Activated CD8-positive, alpha-beta T cell treated with anti-CD3 and anti-CD28 coated beads for 36 hours (primary cell): ENCODE data around the gene GALNT2. TPM values are rescaled to one million over a fixed set of nuclear protein-coding genes. Genes with fewer than 3 reads are reported as not detected.
A peak's percentile ranks its signal among the peaks of the same experiment; 100 is the strongest.

ENCODE experiments used
- ATAC-seq: fragments of 200-7000 bp; cut with Tn5 transposase; one replicate; pipeline ENCODE4 v1.10.0; 2021; ENCODE audit warnings: mild to moderate bottlenecking, moderate library complexity
- CTCF ChIA-PET: fragments of 350-600 bp; sonication (Branson Sonifier 250); formaldehyde crosslinking; loops from one replicate; lab custom pipeline; 2021; ENCODE audit warnings: antibody characterized with exemption; lab: Charles Lee
- POLR2A ChIA-PET: fragments of 350-600 bp; sonication (Branson Sonifier 250); formaldehyde crosslinking; loops from one replicate; lab custom pipeline; 2021; ENCODE audit warnings: antibody characterized with exemption; lab: Charles Lee
- DNase-seq: peaks from one replicate; pipeline ENCODE4 v3.0.0-alpha.2; 2020
- H3K27ac Mint-ChIP-seq: one replicate; pipeline ENCODE4 v1.8.0; 2021; ENCODE audit warnings: mild to moderate bottlenecking, mixed read lengths
- H3K27me3 Mint-ChIP-seq: one replicate; pipeline ENCODE4 v1.8.0; 2021; ENCODE audit warnings: mixed read lengths
- H3K36me3 Mint-ChIP-seq: one replicate; pipeline ENCODE4 v1.8.0; 2021; ENCODE audit warnings: low read depth, mixed read lengths
- H3K4me1 Mint-ChIP-seq: one replicate; pipeline ENCODE4 v1.8.0; 2021; ENCODE audit warnings: low read depth, mixed read lengths
- H3K4me3 Mint-ChIP-seq: one replicate; pipeline ENCODE4 v1.8.0; 2021; ENCODE audit warnings: mild to moderate bottlenecking, moderate library complexity, mixed read lengths
- H3K9me3 Mint-ChIP-seq: one replicate; pipeline ENCODE4 v1.8.0; 2021; ENCODE audit warnings: mixed read lengths
- CTCF ChIP-seq: fragments of 200-600 bp; IDR thresholded peaks from one replicate; pipeline ENCODE4 v1.8.0; 2022; ENCODE audit warnings: antibody characterized with exemption, mild to moderate bottlenecking
- intact Hi-C: fragments of 100-400 bp; cut with micrococcal nuclease; formaldehyde crosslinking; loops from one replicate; pipeline ENCODE4 v1.10.0; 2022
- total RNA-seq, 2 experiments: library from RNA; stranded (reverse); gene quantifications; one replicate each; pipeline ENCODE4 v1.2.3, GENCODE V29; 2021

GALNT2 gene
- total RNA-seq, 2 experiments from 2014 or later: 40.1 to 42.3 TPM

DNA sequence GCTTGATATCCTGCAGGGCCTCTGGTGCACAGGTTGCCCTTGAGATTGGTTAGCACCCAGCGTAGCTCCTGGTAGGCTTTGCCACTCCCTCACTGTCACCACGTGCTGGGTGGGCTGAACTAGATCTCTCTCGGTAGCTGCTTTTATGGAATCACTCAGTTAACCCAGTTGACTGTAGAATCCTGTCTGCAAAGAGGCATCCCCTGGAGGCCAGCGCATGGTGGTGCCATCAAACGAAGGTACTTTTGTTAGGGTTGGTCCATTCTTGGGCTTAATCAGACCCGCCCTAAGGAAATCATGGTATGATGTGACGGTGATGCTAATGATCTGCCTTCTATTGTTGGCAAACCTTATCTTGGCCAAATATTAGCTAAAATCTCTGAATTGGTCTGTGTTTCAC is 153.4 kb downstream of the GALNT2 start:
- ChIA-PET CTCF (interaction anchor here (1.3 to 3.2 kb wide), 3 partner anchors 10 to 559 kb away, joined by 4 to 13 read pairs (median 5); no protein-coding TSS in a partner anchor), POLR2A (interaction anchor here (1.7 kb wide), 1 partner anchor 9 kb away, joined by 4 read pairs; no protein-coding TSS in a partner anchor)
- no peak for DNase-seq
- intact Hi-C loops: no loop called here
- Mint-ChIP-seq H3K9me3 (no peaks in the 10 kb centered on the region), H3K4me3 (no peak overlapping the region), H3K27ac (no peak overlapping the region), H3K4me1 (peaks cover 19% of the 10 kb centered on the region), H3K36me3 (peaks cover 13% of the 10 kb centered on the region), H3K27me3 (no peaks in the 10 kb centered on the region)
- no peak for TF ChIP-seq CTCF
- no peak for ATAC-seq

- H3K27ac Mint-ChIP-seq: no peak overlapping the region
- H3K4me3 Mint-ChIP-seq: no peak overlapping the region
- POLR2A ChIA-PET: interaction anchor here (1.7 kb wide), 1 partner anchor 9 kb away, joined by 4 read pairs; no protein-coding TSS in a partner anchor
- TF ChIP-seq CTCF: no peak
- no peaks in the 10 kb centered on the region for H3K27me3 Mint-ChIP-seq
- no peaks in the 10 kb centered on the region for H3K9me3 Mint-ChIP-seq
- ATAC-seq (no peak), DNase-seq (no peak)
- H3K4me1 Mint-ChIP-seq: peaks cover 16% of the 10 kb centered on the region
- CTCF ChIA-PET: interaction anchor here (0.8 to 3.2 kb wide), 6 partner anchors 8 to 560 kb away, joined by 3 to 13 read pairs (median 4); no protein-coding TSS in a partner anchor
- peaks cover 13% of the 10 kb centered on the region for H3K36me3 Mint-ChIP-seq
- intact Hi-C loops: no loop called here
Measured at GRCh38 chr1:230220907-230221306, 153.9 kb downstream of the GALNT2 start.

DNA sequence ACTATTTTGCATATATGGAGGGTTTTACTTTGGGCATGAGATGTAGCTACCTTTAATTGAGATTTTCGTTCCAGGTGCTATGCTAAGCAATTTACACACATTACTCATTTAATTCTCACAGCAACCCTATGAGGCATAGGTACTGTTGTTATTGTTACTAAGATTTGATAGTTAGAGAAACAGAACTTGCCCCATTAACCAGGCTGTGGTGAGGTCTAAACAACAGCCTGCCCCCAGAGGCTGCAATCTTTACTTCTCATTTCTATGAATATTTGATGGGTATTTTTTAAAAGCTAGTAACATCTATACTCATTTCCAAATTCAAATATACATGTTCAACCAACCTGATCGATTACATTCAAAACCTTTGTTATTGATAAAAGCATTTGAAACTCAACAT is 155.6 kb downstream of the GALNT2 start:
- H3K4me1 Mint-ChIP-seq: peaks cover 15% of the 10 kb centered on the region
- H3K27ac Mint-ChIP-seq: no peak overlapping the region
- H3K36me3 Mint-ChIP-seq: peaks cover 8% of the 10 kb centered on the region
- no peaks in the 10 kb centered on the region for H3K9me3 Mint-ChIP-seq
- H3K27me3 Mint-ChIP-seq: no peaks in the 10 kb centered on the region
- ChIA-PET POLR2A (interaction anchor here (1.3 kb wide), 1 partner anchor 9 kb away, joined by 3 read pairs; no protein-coding TSS in a partner anchor), CTCF (interaction anchor here (1.2 kb wide), 1 partner anchor 157 kb away, joined by 3 read pairs; no protein-coding TSS in a partner anchor)
- no peak overlapping the region for H3K4me3 Mint-ChIP-seq
- no peak for DNase-seq
- ATAC-seq: peak; percentile 39
- intact Hi-C loops: no loop called here
- no peak for TF ChIP-seq CTCF

DNA sequence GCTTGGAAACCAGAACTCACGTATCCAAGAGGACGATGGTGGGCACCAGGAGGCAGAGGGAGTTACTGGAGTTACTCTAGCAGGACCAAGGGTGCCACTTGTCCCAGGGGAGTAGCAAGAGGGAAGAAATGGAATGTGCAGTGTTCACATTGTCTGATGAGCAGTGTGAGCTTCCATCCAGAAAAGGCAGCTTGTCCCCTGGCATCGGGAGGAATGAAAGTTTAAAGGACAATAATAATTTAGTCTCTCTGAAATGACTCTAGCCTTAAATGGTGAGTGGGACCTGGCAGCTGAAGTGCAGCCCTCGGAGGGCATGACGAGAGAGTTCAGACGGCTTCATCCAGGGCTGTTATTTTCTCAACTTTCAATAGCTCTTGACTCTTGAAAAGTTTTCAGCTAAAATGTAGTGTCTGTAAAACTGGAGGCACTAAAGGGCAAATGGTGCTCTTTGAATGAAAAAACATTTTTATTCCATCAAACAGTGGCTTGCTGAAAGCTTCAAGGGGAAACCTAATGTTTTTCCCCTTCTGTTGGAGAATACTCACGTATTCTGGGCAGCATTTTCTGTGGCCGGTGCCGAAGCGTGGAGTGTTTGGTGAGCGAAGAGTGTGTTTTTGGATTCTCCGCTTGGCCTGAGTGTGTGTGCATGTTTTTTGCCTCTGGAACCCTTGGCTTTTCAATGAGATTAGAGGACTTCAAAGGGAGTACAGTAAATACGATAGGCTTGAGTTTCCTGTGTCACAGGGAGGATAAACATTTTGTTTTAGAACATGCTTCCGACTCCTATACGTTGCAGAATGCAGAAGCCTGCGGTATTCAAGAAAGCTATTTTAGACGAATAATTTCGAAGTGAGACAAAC is 157.3 kb downstream of the GALNT2 start:
- Mint-ChIP-seq H3K27me3 (no peaks in the 10 kb centered on the region), H3K27ac (no peak overlapping the region), H3K9me3 (no peaks in the 10 kb centered on the region), H3K4me1 (peaks cover 15% of the 10 kb centered on the region), H3K4me3 (no peak overlapping the region), H3K36me3 (peaks cover 2% of the 10 kb centered on the region)
- intact Hi-C loops: no loop called here
- DNase-seq: no peak
- ATAC-seq: no peak
- ChIA-PET CTCF (interaction anchor here (0.7 to 1.4 kb wide), 4 partner anchors 9 to 24 kb away, joined by 3 to 9 read pairs (median 3); no protein-coding TSS in a partner anchor), POLR2A (interaction anchor here (1.1 kb wide), 1 partner anchor 27 kb away, joined by 3 read pairs; no protein-coding TSS in a partner anchor)
- TF ChIP-seq CTCF: no peak
